LNCaP clone FGC (cell line): ENCODE measurements around the gene KCNG2.

Source experiments
- DNase-seq: peaks from one replicate; pipeline ENCODE4 v3.0.0-alpha.2; 2011; ENCODE audit warnings: low read depth
- H3K4me3 ChIP-seq: 2 replicates; pipeline ENCODE4 v1.5.1; 2011; ENCODE audit warnings: mild to moderate bottlenecking, low read depth, low read length, control low read depth
- CTCF ChIP-seq: IDR thresholded peaks from 2 replicates; pipeline ENCODE4 v1.5.1; 2012; ENCODE audit warnings: mild to moderate bottlenecking; ENCODE audit not compliant: control insufficient read depth, insufficient read depth; ENCODE audit errors: extremely low read depth

Gene KCNG2

GRCh38 chr18:79780547-79780946 lies 17.2 kb upstream of the KCNG2 start:
- no peak for TF ChIP-seq CTCF
- DNase-seq, result no peak
- H3K4me3 ChIP-seq, result no peak overlapping the region

GRCh38 chr18:79781331-79781941 lies 16.3 kb upstream of the KCNG2 start:
- H3K4me3 ChIP-seq, result no peak overlapping the region
- no peak for DNase-seq
- no peak for TF ChIP-seq CTCF

- TF ChIP-seq CTCF, result no peak
- DNase-seq, result no peak
- no peak overlapping the region for H3K4me3 ChIP-seq
Measured at GRCh38 chr18:79782566-79783308, 15.0 kb upstream of the KCNG2 start.

- H3K4me3 ChIP-seq, result no peak overlapping the region
- no peak for TF ChIP-seq CTCF
- no peak for DNase-seq
Measured at GRCh38 chr18:79784071-79784913, 13.4 kb upstream of the KCNG2 start.

GRCh38 chr18:79784965-79785770 lies 12.6 kb upstream of the KCNG2 start:
- DNase-seq, result no peak
- H3K4me3 ChIP-seq, result no peak overlapping the region
- TF ChIP-seq CTCF, result no peak

GRCh38 chr18:79785831-79786230 lies 11.9 kb upstream of the KCNG2 start:
- DNase-seq, result no peak
- no peak for TF ChIP-seq CTCF
- H3K4me3 ChIP-seq, result no peak overlapping the region
